Measurements from ENCODE around the gene CEP192.
"Not testable (repeated sequence)": the region's sequence is repeated elsewhere in the genome, so short reads cannot be mapped to it uniquely, and the experiment has no call there.

CEP192 gene

GRCh38 chr18:12990123-12990475 lies 1.1 kb upstream of the CEP192 start:
- peak in 1 of 2 donors; percentile 29 for DNase-seq (ENCODE audit: low read depth in 2 of 2, low spot score in 1 of 2)

GRCh38 chr18:12990641-12990966 lies 558 bp upstream of the CEP192 start:
- DNase-seq (ENCODE audit: low read depth in 2 of 2, low spot score in 1 of 2) = no peak

- no peak for DNase-seq (ENCODE audit: low read depth in 2 of 2, low spot score in 1 of 2)
These were observed 638 bp downstream of the CEP192 start for GRCh38 chr18:12991821-12992179.

GRCh38 chr18:12993439-12993838 lies 2.3 kb downstream of the CEP192 start:
- no peak for DNase-seq (ENCODE audit: low read depth in 2 of 2, low spot score in 1 of 2)

DNA sequence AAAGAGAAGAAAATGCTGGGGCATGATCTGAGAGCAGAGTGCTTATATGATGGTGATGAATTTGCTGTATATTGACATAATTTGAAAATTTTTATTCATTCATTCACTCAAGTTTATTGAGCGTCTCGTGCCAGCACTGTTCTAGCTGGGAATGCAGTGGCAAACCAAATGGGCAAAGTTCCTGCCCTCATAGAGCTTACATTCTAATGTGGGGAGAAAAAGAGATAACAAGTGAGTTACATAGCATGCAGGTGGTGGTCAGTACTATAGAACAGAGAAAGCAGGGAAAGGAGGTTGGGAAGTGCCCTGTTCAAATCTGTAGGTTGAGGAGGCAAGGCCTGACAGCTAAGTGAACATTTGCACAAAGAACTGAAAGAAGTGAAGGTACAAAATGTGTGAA lies 4.3 kb downstream of the CEP192 start:
- no peak for DNase-seq (ENCODE audit: low read depth in 2 of 2, low spot score in 1 of 2)

- no peak for DNase-seq (ENCODE audit: low read depth in 2 of 2, low spot score in 1 of 2)
These were observed 4.9 kb downstream of the CEP192 start for GRCh38 chr18:12995952-12996477.

DNA sequence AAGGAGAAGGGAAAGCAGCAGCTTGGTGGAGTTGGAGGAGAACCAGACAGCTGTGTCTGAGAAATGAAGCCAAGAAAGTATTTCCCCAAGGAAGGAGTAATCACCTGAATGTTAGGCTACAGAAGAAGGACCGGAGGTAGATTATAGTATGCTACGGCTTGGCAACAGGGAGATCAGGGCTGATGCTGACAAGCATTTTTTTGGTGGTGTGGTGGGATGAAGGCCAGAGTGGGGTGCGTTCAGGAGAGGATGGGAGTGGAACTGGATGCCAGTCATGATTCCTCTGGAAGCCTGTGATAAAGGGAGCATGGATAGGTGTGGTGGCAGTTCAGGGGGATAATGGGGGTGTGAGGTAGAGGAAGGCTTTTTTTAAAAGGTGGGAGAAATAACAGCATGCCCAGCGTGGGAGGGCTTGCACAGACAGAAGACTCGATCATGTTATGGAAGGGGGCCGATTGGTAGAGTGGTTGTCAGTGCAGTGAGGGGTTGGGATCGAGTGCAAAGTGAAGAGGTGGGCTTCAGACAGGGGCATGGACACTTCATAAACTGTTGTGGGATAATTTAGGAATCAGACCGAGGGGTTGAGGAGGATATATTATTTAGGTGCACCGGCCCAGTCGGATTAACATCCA lies 5.6 kb downstream of the CEP192 start:
- DNase-seq (ENCODE audit: low read depth in 2 of 2, low spot score in 1 of 2) = no peak

GRCh38 chr18:12997330-12997729 lies 6.2 kb downstream of the CEP192 start:
- not testable (repeated sequence) for DNase-seq (ENCODE audit: low read depth in 2 of 2, low spot score in 1 of 2)

GRCh38 chr18:12998332-12999060 lies 7.3 kb downstream of the CEP192 start:
- no peak for DNase-seq (ENCODE audit: low read depth in 2 of 2, low spot score in 1 of 2)

DNA sequence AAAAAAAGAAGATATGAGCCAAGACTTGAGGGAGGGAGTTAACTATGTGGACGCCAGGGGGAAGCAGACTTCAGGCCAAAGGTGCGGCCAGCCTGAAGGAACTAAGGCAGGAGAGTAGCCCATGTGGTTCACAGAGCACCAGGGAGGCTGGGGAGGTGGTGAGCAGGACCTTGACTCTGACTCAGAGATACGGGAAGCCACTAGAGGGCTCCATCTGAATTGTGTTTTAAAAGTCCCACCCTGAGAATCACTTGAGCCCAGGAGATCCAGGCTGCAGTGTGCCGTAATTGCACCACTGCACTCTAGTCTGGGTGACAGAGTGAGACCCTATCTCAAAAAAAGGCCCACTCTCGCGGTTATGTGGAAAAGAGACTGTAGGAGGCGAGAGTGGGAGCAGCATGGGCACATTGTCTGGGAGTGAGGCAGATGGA lies 12.3 kb downstream of the CEP192 start:
- no peak for DNase-seq (ENCODE audit: low read depth in 2 of 2, low spot score in 1 of 2)

DNA sequence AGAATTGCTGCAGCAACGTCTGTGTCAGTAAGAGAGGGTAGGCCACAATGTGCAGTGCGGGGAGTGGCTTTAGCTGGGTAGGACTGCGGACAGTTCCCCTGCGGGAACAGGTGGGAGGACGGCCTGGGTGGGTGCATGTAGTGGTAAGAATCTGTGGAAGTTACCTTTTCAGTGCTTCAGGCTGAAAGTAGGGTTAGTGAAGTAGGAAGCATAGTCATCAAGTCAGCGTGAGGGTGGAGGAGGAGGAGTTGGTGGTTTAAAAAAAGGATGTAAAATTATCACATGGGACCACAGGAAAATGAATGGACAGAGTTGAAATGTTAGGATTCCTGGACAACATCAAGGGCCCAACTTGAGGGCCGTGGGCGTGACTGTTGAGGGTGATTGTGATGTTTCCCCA lies 13.2 kb downstream of the CEP192 start:
- no peak for DNase-seq (ENCODE audit: low read depth in 2 of 2, low spot score in 1 of 2)

DNA sequence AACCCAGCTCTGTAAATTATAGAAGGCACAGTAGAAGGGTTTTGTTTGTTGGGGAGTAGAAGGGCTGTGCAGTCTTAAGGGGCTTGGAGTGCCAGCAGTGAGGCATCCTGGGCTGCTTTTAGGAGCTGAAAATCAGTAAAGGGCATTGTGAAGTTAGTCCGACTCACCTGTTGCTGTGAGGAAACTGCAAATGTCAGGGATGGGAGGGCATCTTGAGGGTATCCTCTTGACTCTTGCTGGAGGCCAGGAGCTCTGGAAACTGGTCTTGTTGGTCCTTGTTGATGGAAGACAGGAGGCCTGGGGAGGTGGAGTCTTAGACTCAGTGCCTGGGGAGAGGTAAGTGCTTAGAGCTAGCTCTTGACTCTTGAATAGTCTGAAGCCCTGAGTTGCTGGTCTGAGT lies 14.1 kb downstream of the CEP192 start:
- DNase-seq (ENCODE audit: low read depth in 2 of 2, low spot score in 1 of 2) = no peak

DNA sequence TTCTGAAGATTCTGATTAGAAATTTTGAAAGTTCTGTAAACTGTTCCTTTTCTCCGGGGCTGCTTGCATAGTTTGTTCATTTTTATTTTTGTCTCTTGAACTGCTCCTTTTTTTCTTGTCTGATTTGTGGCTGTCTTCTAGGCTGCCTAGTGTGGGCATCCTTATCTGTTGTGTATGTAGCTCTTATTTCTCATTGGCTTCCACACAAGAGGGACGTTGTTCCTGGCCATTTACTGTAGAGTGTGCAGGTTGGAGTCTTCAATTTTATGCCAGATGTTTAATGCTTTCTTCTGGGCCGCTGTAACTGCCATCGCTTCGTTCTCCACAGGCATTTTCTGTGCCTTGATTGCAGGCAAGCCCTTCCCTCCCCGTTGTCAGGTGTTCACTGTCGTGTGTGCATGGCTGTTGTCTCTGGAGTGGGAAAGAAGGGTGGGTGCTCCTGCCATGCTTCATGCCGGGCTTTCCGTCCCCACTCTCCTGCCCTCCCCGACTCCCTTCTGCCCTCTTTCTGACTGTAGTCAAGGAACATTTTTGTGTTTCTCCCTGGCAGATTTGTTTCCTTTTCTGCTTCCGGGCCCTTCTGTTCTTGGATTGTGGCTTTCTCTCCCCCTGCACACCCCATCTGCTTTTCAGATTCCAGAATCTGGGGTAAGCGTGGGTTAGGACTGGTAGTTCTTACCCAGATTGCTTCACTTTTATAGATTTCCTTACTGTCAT lies 15.5 kb downstream of the CEP192 start:
- DNase-seq (ENCODE audit: low read depth in 2 of 2, low spot score in 1 of 2) = no peak

GRCh38 chr18:13007248-13007560 lies 16.0 kb downstream of the CEP192 start:
- no peak for DNase-seq (ENCODE audit: low read depth in 2 of 2, low spot score in 1 of 2)

DNA sequence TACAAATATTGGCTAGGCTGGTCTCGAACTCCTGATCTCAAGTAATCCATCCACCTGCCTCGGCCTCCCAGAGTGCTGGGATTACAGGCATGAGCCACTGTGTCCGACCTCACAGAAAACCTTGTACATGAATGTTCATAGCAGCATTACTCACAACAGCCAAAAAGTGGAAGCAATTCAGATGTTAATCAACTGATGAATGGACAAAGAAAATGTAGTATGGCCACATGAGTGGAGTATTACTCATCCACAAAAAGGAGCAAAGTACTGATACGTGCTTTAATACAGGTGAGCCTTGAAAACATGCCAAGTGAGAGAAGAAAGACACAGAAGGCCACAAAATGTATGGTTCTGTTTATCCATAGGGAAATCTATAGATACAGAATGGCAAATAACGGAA lies 20.6 kb downstream of the CEP192 start:
- no peak for DNase-seq (ENCODE audit: low read depth in 2 of 2, low spot score in 1 of 2)

- DNase-seq (ENCODE audit: low read depth in 2 of 2, low spot score in 1 of 2) = no peak
These were observed 23.1 kb downstream of the CEP192 start for GRCh38 chr18:13014232-13014631.

- DNase-seq (ENCODE audit: low read depth in 2 of 2, low spot score in 1 of 2) = no peak
These were observed 23.7 kb downstream of the CEP192 start for GRCh38 chr18:13014818-13015217.

- no peak for DNase-seq (ENCODE audit: low read depth in 2 of 2, low spot score in 1 of 2)
These were observed 26.2 kb downstream of the CEP192 start for GRCh38 chr18:13017247-13017875.

DNA sequence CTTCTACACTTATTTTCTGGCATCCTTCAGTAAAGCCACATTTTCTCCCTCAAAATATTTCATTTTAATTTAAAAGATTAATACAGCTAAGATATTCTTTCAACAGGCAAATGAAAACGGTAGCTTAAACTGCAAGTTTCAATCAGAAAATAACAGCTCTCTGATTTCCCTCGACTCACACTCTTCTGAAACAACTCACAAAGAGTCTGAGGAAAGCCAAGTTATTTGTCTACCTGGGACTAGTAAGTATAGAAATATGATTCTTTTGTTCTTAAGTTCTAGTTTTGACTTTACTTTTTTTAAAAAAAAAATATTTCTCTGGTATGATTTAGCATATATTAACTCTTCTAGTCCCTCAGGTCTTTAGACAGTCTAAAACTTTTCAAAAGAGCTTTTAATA lies 27.2 kb downstream of the CEP192 start:
- DNase-seq (ENCODE audit: low read depth in 2 of 2, low spot score in 1 of 2) = no peak

DNA sequence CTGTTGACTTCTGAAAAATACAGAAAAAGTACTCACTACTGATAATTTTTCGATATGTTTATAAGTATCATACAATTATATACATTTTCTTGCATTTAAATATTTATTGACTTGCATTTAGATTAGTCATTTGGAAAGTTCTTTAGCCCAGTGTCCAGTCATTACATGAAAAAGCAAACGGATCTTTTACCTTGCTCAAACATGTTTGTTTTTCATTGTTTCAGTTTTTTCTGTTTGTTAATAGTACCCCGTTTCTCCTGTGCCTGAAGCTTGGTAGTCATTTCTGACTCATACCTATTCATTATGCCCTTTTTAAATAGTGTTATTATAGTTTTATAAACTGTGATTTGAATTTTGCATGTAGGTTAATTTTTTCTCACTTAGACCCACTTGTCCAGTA lies 28.1 kb downstream of the CEP192 start:
- DNase-seq (ENCODE audit: low read depth in 2 of 2, low spot score in 1 of 2) = no peak

- no peak for DNase-seq (ENCODE audit: low read depth in 2 of 2, low spot score in 1 of 2)
These were observed 31.5 kb downstream of the CEP192 start for GRCh38 chr18:13022644-13023043.

DNA sequence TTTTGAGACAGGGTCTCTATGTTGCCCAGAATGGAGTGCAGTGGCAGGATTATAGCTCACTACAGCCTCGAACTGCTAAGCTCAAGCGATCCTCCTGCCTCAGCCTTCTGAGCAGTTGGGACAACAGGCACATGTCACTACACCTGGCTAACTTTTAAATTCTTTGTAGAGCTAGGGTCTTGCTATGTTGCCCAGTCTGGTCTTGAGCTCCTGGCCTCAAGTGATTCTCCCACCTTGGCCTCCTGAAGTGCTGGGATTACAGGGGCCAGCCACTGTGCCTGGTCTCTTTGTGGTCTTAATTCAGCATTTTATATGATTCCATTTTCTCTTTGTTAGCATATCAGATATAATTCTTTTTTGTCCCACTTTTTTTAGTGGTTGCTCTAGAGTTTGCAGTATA lies 34.1 kb downstream of the CEP192 start:
- no peak for DNase-seq (ENCODE audit: low read depth in 2 of 2, low spot score in 1 of 2)

Data from stimulated activated CD8-positive, alpha-beta memory T cell treated with anti-CD3 and anti-CD28 coated beads, Interleukin-4, amount 100 ng/mL, for 4 hours (primary cell).